ENCODE measurements around the gene TBXAS1. TPM values are rescaled to one million over a fixed set of nuclear protein-coding genes. Genes with fewer than 3 reads are reported as not detected.

TBXAS1 gene
- total and polyA plus RNA-seq, 2 experiments from 2014 or later = 1.3 TPM; not detected in 1

- TF ChIP-seq ZNF462 (CRISPR knock-in tag; IDR thresholded peaks at IDR 0.05) (no peak), STAT1 (IDR thresholded peaks at IDR 0.05; ENCODE audit: unreplicated experiment) (no peak)
These were observed 204.0 kb downstream of the TBXAS1 start (continued) for GRCh38 chr7:140033036-140033435.

GRCh38 chr7:140033779-140034363 lies 204.8 kb downstream of the TBXAS1 start:
- Histone ChIP-seq H3K4me2 (no peak overlapping the region), H4K20me1 (replicated peaks; ENCODE audit: insufficient read depth) (no peaks in the 10 kb centered on the region), H3K79me2 (replicated peaks; ENCODE audit: insufficient read depth) (no peaks in the 10 kb centered on the region), H3K4me3 (no peak overlapping the region), H3K27ac (ENCODE audit: low read depth) (no peak overlapping the region), H3K9me2 (ENCODE audit: insufficient read depth) (no peaks in the 10 kb centered on the region), H2AFZ (no peak overlapping the region), H3K36me3 (ENCODE audit: insufficient read depth) (no peaks in the 10 kb centered on the region), H3K27me3 (ENCODE audit: insufficient read depth) (no peaks in the 10 kb centered on the region), H3F3A (replicated peaks; ENCODE audit: low read depth) (no peaks in the 10 kb centered on the region), H3K4me1 (ENCODE audit: insufficient read depth) (no peaks in the 10 kb centered on the region)
- Mint-ChIP-seq H3K4me1 (no peaks in the 10 kb centered on the region), H3K27ac (no peak overlapping the region), H3K9me3 (no peaks in the 10 kb centered on the region), H3K27me3 (ENCODE audit: insufficient read depth, low read depth, poor library complexity) (no peaks in the 10 kb centered on the region), H3K4me3 (no peak overlapping the region), H3K36me3 (ENCODE audit: low read depth) (peaks cover 5% of the 10 kb centered on the region; the same call in 1 of the 3 replicates)
- TF ChIP-seq ZNF331 (CRISPR knock-in tag; IDR thresholded peaks at IDR 0.05; ENCODE audit: low read depth) = no peak
- no peak for TF ChIP-seq ETS1 (IDR thresholded peaks at IDR 0.05)
- no peak for TF ChIP-seq CTCF (conservative IDR thresholded peaks at IDR 0.05; ENCODE audit: low read depth in 2 of 2)
- no peak for TF ChIP-seq REST (IDR thresholded peaks at IDR 0.05; ENCODE audit: unreplicated experiment)
- no peak for TF ChIP-seq STAT1 (IDR thresholded peaks at IDR 0.05; ENCODE audit: unreplicated experiment)
- TF ChIP-seq POLR2AphosphoS5 (IDR thresholded peaks at IDR 0.05; ENCODE audit: low read depth) = no peak
- no peak for TF ChIP-seq CREB1 (CRISPR knock-in tag; IDR thresholded peaks at IDR 0.05; ENCODE audit: low read depth)
- no peak for TF ChIP-seq JUNB (IDR thresholded peaks at IDR 0.05; ENCODE audit: unreplicated experiment)
- no peak for TF ChIP-seq NANOG (IDR thresholded peaks at IDR 0.05; ENCODE audit: borderline replicate concordance)
- DNase-seq (ENCODE audit: low spot score) (no peak), ATAC-seq (no peak)
